Skeletal muscle satellite cell (primary cell): ENCODE results near the gene ADCY10.
"Not testable (repeated sequence)": the region's sequence is repeated elsewhere in the genome, so short reads cannot be mapped to it uniquely, and the experiment has no call there.

Experiments used
- H3K27me3 ChIP-seq: 2 replicates; pipeline ENCODE4 v1.7.0; 2013; ENCODE audit warnings: low read length; ENCODE audit not compliant: control insufficient read depth, insufficient read depth
- H3K36me3 ChIP-seq: 2 replicates; pipeline ENCODE4 v1.7.0; 2013; ENCODE audit warnings: mild to moderate bottlenecking, control low read depth, low read length; ENCODE audit not compliant: insufficient read depth
- H3K4me1 ChIP-seq: 2 replicates; pipeline ENCODE4 v1.7.0; 2013; ENCODE audit warnings: low read length; ENCODE audit not compliant: control insufficient read depth, insufficient read depth
- H3K4me2 ChIP-seq: 2 replicates; pipeline ENCODE4 v1.7.0; 2013; ENCODE audit warnings: mild to moderate bottlenecking, low read length
- H3K4me3 ChIP-seq: 2 replicates; pipeline ENCODE4 v1.7.0; 2013; ENCODE audit warnings: low read length
- H3K9ac ChIP-seq: 2 replicates; pipeline ENCODE4 v1.7.0; 2013; ENCODE audit warnings: mild to moderate bottlenecking, low read depth, low read length, moderate library complexity
- H3K9me3 ChIP-seq: replicated peaks from 2 replicates; pipeline ENCODE4 v1.7.0; 2013; ENCODE audit warnings: mild to moderate bottlenecking, control low read depth, low read length

Gene ADCY10

DNA sequence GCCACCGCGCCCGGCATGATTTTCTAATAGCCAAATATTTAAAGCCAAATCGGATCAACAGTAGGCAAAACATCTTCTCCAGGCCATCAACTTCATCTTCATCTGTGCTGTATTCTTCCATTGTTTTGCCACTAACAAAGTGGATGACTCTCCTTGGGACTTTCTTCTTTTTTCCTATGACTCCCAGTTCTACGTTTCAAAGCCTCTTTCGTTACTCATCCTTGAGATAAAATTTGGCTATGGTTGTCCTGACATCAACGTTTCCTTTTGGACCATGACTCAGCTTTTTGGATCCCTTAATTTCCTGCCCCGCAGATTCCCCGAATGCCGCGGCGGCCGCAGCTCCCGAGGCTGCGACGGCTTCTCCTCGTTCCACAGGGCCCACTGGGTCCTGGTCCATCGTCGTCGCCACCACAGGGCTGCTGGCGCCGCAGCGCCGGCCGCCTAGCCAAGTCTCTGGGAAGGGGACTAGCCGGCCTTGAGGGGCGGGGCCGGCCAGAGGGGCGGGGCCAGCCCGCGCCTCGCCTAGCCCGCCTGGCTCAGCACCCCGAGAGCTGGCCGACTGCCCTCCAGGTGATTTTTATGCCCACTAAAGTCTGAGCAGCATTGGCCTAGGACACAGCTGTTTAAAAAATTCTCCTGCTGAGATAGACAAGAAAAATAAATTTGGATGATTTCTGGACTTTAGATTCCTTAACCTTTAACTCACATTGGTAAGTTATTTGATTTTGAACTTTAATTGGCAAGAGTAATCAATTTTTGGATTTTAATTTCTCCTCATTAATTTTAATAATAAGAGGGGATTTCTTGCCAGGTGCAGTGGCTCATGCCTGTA is 93.9 kb downstream of the ADCY10 start:
- Histone ChIP-seq H3K4me2 (peak overlapping the region; percentile 67), H3K9me3 (peaks cover 3% of the 10 kb centered on the region), H3K9ac (peak overlapping the region; percentile 79), H3K27me3 (no peaks in the 10 kb centered on the region), H3K4me1 (peaks cover 31% of the 10 kb centered on the region), H3K36me3 (no peaks in the 10 kb centered on the region), H3K4me3 (peak overlapping the region; percentile 48)

- Histone ChIP-seq H3K36me3 (no peaks in the 10 kb centered on the region), H3K27me3 (no peaks in the 10 kb centered on the region), H3K4me1 (peaks cover 9% of the 10 kb centered on the region), H3K9ac (no peak overlapping the region), H3K9me3 (peaks cover 3% of the 10 kb centered on the region), H3K4me2 (no peak overlapping the region), H3K4me3 (no peak overlapping the region)
Measured at GRCh38 chr1:167815650-167816049, 98.3 kb downstream of the ADCY10 start.

- Histone ChIP-seq H3K36me3 (no peaks in the 10 kb centered on the region), H3K9me3 (peaks cover 3% of the 10 kb centered on the region), H3K4me2 (no peak overlapping the region), H3K9ac (no peak overlapping the region), H3K4me3 (no peak overlapping the region), H3K4me1 (peaks cover 7% of the 10 kb centered on the region), H3K27me3 (no peaks in the 10 kb centered on the region)
Measured at GRCh38 chr1:167812972-167813371, 101.0 kb downstream of the ADCY10 start.

GRCh38 chr1:167808690-167809089 is 105.2 kb downstream of the ADCY10 start:
- H3K4me3 ChIP-seq: no peak overlapping the region
- no peaks in the 10 kb centered on the region for H3K9me3 ChIP-seq
- no peaks in the 10 kb centered on the region for H3K27me3 ChIP-seq
- H3K9ac ChIP-seq: no peak overlapping the region
- H3K36me3 ChIP-seq: no peaks in the 10 kb centered on the region
- H3K4me2 ChIP-seq: no peak overlapping the region
- peaks cover 28% of the 10 kb centered on the region for H3K4me1 ChIP-seq

DNA sequence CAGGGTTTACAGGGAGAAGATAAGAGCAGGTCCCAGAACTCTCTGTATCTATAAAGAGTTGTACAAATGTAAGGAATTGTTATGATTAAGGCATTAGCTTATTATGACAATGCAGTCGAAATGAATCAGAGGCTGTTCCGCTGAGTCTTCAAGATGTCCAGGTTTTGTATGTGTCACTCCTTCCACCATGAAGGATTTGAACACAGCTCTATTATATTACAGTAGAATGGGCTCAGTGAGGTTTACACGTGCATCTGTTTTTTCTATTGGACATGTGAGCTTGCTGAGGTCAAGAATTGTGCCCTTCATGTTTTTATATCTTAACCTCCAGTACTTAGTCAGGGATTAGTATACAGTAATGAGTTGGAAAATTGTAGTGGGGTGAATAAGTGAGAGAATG is 105.8 kb downstream of the ADCY10 start:
- no peaks in the 10 kb centered on the region for H3K36me3 ChIP-seq
- H3K4me2 ChIP-seq: no peak overlapping the region
- no peaks in the 10 kb centered on the region for H3K27me3 ChIP-seq
- peaks cover 28% of the 10 kb centered on the region for H3K4me1 ChIP-seq
- H3K4me3 ChIP-seq: no peak overlapping the region
- H3K9me3 ChIP-seq: no peaks in the 10 kb centered on the region
- H3K9ac ChIP-seq: no peak overlapping the region

- H3K9ac ChIP-seq, H3K27me3 ChIP-seq, H3K36me3 ChIP-seq, H3K9me3 ChIP-seq, H3K4me3 ChIP-seq, H3K4me2 ChIP-seq: not testable (repeated sequence)
- peaks cover 28% of the 10 kb centered on the region for H3K4me1 ChIP-seq
Measured at GRCh38 chr1:167806676-167807075, 107.3 kb downstream of the ADCY10 start.

DNA sequence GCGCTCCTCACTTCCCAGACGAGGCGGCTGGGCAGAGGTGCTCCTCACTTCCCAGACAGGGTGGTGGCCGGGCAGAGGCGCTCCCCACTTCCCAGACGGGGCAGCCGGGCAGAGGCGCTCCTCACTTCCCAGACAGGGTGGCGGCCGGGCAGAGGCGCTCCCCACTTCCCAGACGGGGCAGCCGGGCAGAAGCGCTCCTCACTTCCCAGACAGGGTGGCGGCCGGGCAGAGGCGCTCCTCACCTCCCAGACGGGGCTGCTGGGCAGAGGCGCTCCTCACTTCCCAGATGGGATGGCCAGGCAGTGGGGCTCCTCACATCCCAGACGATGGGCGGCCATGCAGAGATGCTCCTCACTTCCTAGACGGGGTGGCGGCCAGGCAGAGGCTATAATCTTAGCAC is 107.7 kb downstream of the ADCY10 start:
- not testable (repeated sequence) for H3K4me3 ChIP-seq, H3K27me3 ChIP-seq, H3K9ac ChIP-seq, H3K36me3 ChIP-seq, H3K4me2 ChIP-seq, H3K9me3 ChIP-seq
- peaks cover 28% of the 10 kb centered on the region for H3K4me1 ChIP-seq

- Histone ChIP-seq H3K9me3 (no peaks in the 10 kb centered on the region), H3K9ac (no peak overlapping the region), H3K4me1 (peaks cover 28% of the 10 kb centered on the region), H3K36me3 (no peaks in the 10 kb centered on the region), H3K4me3 (no peak overlapping the region), H3K4me2 (no peak overlapping the region), H3K27me3 (no peaks in the 10 kb centered on the region)
Measured at GRCh38 chr1:167805041-167805556, 108.8 kb downstream of the ADCY10 start.

DNA sequence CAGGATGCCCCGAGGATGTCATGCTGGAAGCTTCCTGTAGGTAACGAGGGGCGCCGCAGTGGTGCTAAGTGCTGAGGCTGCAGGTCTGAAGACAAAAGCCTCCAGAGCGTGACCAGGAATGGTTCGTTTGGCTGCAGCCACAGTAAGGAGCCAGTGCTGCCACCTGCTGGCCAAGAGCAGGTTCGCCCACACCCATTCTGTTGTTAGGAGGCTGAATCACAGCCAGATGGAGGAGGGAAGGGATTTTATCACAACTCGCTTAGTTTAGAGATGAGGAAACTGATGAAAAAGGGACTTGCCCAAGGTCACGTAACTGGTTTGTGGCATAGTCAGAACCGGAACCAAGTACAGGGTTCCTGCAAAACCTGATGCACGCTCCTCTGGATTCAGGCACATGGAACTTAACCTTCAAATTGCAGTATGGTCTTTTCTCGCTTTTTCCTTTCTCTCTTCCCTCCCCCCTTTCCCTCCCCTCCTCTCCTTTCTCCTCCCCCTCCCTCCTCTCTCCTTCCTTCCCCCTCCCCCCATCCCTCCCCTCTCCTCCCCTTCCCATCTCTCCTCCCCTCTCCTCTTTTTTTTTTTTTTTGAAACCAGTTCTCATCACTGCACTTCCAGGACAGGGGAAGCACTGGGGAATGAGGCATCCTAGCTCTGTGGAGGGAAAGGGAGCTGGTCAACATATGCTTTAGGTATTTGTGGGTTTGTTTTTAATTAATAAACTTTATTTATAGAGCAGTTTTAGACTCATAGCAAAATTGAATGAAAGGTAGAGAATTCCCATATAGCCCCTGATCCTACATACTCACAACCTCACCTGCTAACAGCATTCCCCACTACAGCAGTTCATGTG is 110.4 kb downstream of the ADCY10 start:
- H3K9me3 ChIP-seq: no peaks in the 10 kb centered on the region
- H3K27me3 ChIP-seq: no peaks in the 10 kb centered on the region
- H3K4me2 ChIP-seq: peak overlapping the region; percentile 27
- no peaks in the 10 kb centered on the region for H3K36me3 ChIP-seq
- H3K9ac ChIP-seq: no peak overlapping the region
- H3K4me3 ChIP-seq: no peak overlapping the region
- H3K4me1 ChIP-seq: peaks cover 26% of the 10 kb centered on the region

DNA sequence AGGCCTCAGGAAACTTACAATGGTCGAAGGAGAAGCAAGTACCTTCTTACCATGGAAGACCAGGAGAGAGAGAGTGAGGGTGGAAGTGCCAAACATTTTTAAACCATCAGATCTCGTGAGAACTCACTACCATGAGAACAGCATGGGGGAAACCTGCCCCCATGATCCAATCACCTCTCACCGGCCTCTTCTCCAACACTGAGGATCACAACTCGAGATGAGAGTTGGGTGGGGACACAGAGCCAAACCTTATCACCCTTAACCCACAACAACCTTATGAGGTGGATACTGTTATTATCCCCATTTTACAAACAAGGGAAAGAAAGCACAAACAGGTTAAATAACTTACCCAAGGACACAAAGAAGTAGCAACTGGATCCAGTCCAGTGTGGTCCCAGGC is 111.7 kb downstream of the ADCY10 start:
- no peak overlapping the region for H3K4me3 ChIP-seq
- H3K36me3 ChIP-seq: no peaks in the 10 kb centered on the region
- no peaks in the 10 kb centered on the region for H3K9me3 ChIP-seq
- H3K27me3 ChIP-seq: no peaks in the 10 kb centered on the region
- no peak overlapping the region for H3K4me2 ChIP-seq
- H3K4me1 ChIP-seq: peaks cover 21% of the 10 kb centered on the region
- no peak overlapping the region for H3K9ac ChIP-seq

DNA sequence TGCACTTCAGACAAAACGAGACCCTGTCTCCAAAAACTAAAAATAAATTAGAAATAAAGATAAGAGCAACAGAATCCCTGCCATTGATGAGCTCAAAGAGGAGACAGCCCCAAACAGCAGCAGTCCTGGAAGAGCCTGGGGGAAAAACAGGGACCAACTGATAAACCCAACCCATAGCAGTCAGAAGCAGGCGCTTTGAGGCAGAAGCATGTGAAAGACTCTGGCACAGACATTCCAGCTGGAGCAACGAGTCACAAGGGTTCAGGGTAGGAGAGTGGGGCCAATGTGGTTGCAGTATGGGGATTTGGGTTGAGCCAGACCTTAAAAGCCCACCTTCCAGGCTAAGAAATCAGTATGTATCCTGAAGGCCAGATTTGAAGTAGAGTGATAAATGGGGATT is 113.7 kb downstream of the ADCY10 start:
- Histone ChIP-seq H3K9me3 (no peaks in the 10 kb centered on the region), H3K36me3 (no peaks in the 10 kb centered on the region), H3K27me3 (no peaks in the 10 kb centered on the region), H3K4me1 (peaks cover 34% of the 10 kb centered on the region), H3K4me3 (no peak overlapping the region), H3K9ac (no peak overlapping the region), H3K4me2 (no peak overlapping the region)
